NCI-H748 treated with DMSO at 0.1 percent for 48 hours (cell line): ENCODE data around the gene GPC6.

ENCODE experiments used
- DNase-seq: peaks from one replicate; lab custom pipeline; 2025; lab: John Stamatoyannopoulos, UW

Gene GPC6

DNA sequence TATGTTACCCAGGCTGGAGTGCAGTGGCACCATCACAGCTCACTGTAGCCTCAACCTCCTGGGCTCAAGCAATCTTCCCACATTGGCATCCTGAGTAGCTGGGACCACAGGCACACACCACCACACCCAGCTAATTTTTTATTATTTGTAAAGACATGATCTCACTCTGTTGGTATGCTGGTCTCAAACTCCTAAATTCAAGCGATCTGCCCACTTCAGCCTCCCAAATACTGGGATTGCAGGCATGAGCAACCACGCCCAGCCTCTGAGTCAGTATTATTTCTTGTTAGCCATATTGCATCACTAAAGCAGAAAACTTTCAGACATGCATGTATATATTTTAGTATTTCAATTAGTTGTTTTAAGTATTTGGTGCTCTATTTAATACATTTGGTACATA is 376.4 kb downstream of the GPC6 start:
- DNase-seq = no peak

DNA sequence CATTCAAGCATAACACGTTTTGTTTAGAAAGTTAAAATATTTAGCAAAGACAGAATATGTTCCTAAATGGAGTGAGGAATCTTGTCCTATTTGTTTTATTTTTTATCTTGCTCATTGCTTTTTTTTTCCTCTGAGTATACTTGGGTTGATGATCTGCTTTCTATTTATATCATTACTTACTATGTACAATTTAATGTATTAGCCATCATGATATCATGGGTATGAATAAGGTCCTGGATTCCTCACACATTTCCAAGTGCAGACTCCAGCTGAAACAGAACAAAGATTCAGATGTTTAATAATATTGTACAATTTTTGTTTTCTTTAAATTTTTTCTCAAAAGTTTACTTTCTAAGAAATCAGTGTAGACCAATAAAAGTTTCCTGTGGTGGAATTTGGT is 388.2 kb downstream of the GPC6 start:
- DNase-seq = no peak

DNA sequence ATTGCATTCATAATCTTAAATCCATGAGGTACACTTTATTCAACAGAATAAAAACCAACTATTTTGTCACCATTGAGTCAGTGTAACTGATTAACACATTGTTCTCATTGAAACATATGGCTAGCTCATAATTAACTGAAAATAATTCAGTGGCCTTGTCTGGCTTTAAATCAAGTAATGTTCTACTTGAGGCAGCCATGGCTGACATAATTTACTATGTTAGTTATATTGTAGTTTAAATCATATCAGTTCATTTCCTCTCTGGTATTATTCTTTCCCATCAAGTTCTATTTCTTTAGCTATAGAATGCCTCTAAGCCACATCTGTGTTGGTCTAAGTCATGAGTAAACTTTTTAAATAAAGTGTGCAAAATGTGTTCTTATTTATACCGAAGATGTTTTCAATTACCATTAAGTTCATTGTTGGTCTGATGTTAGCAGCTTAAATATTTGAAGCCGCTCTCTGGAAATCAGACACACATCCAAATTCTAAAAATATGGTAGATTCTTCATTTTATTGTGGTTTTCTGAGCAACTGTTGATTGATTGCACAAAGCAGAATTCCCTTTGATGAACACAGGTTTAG is 393.7 kb downstream of the GPC6 start:
- DNase-seq = no peak

DNA sequence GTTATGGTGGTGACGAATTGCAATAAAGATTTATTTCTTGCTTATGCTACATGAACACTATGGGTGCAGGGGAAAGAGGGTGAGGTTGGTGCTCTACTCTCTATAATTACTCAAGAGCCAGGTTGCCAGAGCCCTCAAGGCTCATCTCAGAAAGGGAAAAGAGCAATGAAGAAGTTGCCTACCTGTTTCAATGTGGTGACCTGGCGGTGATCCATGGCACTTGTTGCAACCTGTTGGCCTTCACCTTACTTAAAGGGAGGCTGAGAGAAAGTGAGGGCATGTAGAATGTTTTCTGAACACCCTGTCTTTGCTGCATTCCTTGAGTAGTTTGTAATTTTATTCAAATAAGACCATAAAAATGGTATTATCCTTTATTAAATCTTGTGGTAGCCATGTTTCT is 394.4 kb downstream of the GPC6 start:
- no peak for DNase-seq

- DNase-seq = no peak
Measured at GRCh38 chr13:93621966-93622365, 395.4 kb downstream of the GPC6 start.

DNA sequence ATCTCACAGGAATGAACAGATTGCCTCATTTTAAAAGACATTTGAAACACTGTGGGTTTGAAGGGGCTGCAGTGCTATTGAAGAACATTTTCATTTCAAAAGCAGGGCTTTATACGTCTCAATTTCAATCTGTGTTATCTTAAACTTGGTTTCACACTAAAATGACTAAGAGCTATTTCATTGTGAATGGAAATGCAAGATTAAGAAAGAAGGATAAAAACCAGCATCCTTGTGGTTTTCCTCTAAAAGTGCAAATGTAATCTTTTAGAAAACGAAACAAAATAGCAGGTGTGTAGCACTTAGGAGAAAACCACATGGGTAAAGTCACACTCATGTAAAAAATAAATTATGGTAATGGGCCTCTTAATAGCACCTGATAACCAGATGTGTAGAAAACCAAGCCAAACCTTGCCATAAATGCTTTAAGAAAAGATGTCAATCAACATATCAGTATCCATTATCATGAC is 397.7 kb downstream of the GPC6 start:
- DNase-seq = no peak

- DNase-seq = no peak
Measured at GRCh38 chr13:93625536-93625935, 398.9 kb downstream of the GPC6 start.

DNA sequence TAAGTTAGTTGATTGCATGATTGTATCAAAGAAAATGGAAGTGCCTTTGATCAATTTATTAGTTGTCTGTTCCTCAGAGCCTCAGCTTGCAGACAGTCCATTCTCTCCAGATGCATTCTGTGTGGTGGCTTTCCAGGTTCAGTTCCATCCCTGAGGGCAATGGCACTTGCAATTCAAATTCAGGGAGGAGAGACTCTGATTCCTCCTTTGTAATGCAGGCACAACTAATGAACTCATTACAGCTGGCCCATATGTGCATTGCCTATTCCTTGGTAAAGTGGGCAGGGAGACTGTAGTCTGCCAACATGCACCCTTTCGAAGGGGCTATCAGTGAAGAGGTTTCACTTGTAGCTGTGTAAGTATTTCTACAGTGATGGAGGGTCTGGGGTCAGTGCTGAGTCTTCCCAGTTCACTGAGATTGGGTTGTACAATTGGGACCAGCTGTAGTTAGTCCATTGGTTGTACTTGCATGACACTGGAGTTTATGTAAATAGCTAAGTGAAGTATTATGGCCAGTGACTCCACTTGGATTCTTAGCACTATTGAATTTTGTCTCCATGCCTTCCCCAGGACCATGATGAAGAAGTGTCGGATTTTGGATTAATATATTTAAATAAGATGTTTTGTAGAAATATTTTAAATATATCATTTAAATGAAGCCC is 401.7 kb downstream of the GPC6 start:
- no peak for DNase-seq

- no peak for DNase-seq
Measured at GRCh38 chr13:93635616-93636032, 409.0 kb downstream of the GPC6 start.

DNA sequence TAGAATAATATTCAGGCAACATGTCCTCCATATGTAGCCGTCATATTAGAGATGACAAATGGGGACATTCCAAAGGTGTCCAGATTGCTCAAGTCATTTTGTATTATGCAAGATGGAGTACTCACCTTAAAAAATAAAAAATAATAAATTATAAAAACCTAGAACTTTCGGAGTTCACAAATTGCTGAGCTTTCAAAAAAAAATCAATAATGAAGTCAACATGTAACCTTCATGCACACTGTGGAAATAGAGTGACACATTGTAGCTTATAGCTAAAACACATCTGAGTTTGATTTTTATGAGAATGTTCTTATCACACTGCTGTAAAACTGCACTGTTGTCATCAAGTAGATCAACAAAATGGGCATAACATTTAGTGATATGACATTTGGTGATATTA is 411.2 kb downstream of the GPC6 start:
- DNase-seq = no peak

GRCh38 chr13:93640452-93640851 is 413.8 kb downstream of the GPC6 start:
- DNase-seq = no peak

- DNase-seq = no peak
Measured at GRCh38 chr13:93646245-93646644, 419.6 kb downstream of the GPC6 start.

GRCh38 chr13:93649496-93649895 is 422.9 kb downstream of the GPC6 start:
- DNase-seq = no peak

GRCh38 chr13:93653776-93654175 is 427.2 kb downstream of the GPC6 start:
- DNase-seq = no peak

- DNase-seq = no peak
Measured at GRCh38 chr13:93655154-93655553, 428.5 kb downstream of the GPC6 start.

DNA sequence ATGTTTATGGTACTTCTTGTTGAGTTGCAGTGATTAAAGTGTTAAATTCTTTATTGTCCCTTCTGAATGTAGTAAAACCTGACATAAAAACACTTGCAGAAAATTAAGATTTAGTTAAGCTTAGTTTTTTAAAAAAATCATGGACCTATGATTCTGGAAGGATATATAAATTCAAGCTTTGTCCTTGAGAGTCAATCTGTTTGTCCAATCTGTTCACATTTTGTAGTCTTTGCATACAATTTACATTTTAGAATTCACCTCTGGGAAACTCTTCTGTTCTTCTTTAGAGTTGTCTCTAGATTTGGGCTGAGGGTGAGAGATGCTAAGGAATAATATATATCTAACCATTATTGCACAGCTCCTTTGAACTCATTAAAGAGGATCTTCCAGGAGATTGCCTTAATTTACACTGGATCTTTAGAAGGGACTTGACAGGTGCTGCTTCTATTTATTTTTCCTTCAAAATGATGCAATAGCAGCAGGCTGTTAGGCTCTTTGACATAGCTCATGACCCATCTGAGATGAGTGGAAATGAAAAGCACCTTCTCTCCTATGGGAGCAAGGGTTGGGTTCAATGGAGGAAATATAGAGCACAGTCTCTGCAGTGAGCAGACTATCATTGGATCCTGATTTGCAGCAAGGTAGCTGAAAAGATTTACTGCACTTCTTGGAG is 433.9 kb downstream of the GPC6 start:
- DNase-seq = no peak

GRCh38 chr13:93670866-93671265 is 444.3 kb downstream of the GPC6 start:
- DNase-seq = no peak

DNA sequence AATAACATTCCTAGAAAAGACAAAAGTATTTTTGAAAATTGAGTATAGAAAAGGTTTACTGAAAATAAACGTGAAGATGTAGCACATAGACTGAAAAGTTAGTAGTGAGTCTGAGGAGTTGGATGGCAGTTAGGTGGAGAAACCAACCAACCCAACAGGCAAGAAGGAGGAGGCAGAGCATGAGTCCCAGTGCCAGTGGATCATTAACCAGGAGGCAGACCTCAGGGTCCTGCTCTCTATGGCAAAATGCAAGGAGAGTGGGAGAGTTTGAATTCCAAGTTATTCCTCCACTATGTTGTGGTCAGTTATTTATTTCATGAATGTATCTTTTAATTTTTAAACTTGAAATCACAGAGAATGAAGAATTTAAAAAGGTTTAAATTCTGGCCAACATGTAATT is 446.4 kb downstream of the GPC6 start:
- DNase-seq = no peak

- DNase-seq = no peak
Measured at GRCh38 chr13:93673885-93674284, 447.3 kb downstream of the GPC6 start.

GRCh38 chr13:93674337-93674755 is 447.7 kb downstream of the GPC6 start:
- no peak for DNase-seq

DNA sequence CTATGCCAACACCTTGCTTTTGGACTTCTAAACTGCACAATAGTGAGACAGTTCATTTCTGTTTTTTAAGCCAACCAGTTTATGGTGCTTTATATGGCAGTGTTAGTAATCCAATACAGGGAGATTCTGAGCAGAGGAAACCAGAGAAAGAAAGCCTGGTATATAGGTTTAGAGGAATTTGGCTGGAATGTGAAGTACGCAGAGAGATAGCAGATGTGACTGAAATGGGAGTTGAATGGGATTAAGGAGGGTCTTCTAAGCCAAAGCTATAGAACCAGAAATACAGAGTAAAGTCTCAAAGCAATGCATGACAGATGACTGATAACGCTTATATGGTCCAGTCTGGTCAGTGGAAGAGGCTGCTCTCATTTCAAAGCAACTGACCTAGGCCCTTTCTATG is 453.7 kb downstream of the GPC6 start:
- no peak for DNase-seq

DNA sequence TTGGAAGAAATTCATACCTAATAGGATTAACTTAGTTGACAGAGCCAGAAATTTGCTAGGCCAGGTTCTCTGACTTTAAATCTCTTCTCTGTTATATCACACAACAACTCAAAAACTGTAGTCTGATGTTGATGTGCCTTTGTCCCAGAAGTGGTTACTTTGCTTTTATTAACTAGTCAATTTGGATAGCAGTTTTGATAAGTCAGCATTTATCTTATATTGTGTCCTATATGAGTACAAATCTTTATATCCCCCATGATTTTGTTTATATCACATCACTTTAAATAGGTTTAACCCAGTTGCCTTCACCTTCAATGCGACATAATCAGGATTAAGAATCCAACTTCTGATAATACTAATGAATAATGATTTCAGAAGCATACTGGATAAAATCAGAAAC is 459.3 kb downstream of the GPC6 start:
- DNase-seq = no peak

DNA sequence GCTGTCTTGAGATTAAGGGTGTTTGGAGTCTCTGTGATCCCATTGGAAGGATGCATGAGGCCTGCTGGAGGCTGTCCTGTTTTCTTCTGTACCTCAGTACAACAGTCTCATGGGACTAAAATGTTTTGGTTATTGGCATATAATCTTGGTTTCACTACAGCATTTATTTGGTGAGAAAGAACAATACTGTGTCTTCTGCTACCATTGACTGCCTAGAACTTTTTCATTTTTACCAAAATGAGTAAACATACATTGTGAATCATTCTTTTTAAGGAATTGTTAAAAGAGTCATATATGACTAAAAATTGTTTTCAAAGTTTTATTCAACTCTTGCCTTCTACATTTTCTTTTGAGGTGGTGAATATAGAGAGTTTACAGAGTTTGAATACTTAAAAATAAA is 459.8 kb downstream of the GPC6 start:
- no peak for DNase-seq

DNA sequence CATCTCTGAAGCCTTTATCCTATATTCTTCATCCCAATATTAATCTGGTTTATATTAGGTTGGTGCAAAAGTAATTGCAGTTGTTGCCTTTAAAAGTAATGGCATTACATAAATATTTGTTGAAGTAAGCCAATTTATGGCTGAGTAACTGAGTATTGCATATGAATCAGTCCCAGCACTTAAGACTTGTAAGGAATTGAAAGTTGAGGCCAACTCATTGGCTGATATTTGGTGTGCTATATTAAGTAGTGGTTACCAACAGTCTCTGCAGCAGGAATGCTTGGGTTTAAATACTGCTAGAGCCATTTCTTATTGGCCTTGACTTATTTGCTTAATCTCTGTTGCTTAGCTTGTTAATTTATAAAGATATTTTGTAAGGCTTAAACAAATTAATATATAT is 460.7 kb downstream of the GPC6 start:
- DNase-seq = no peak
